Liver (tissue), 9 donors: ENCODE measurements around the gene ABHD2. TPM values are rescaled to one million over a fixed set of nuclear protein-coding genes. Genes with fewer than 3 reads are reported as not detected.

Experiments
- DNase-seq: peaks from one replicate; pipeline ENCODE4 v3.0.0-alpha.2; 2017; ENCODE audit warnings: low spot score
- H3K27ac ChIP-seq, 2 donors: one replicate each; pipeline ENCODE4 v1.7.0; 2013; ENCODE audit warnings: inconsistent platforms in 2 of 2, low read length in 2 of 2, control low read depth in 1 of 2, low read depth in 1 of 2, mild to moderate bottlenecking in 1 of 2
- H3K27me3 ChIP-seq, 4 donors: one replicate each; pipeline versions ENCODE4 v1.6.1 to v1.7.0; 2013; ENCODE audit warnings: low read length in 3 of 4, inconsistent platforms in 1 of 4, mild to moderate bottlenecking in 1 of 4, moderate library complexity in 1 of 4; ENCODE audit not compliant: control insufficient read depth in 4 of 4, insufficient read depth in 4 of 4
- H3K36me3 ChIP-seq, 4 donors: one replicate each; pipeline versions ENCODE4 v1.6.1 to v1.7.0; 2013; ENCODE audit warnings: low read length in 3 of 4, mild to moderate bottlenecking in 3 of 4, low read depth in 1 of 4, moderate library complexity in 1 of 4; ENCODE audit not compliant: control insufficient read depth in 4 of 4, insufficient read depth in 3 of 4
- H3K4me1 ChIP-seq, 4 donors: one replicate each; pipeline versions ENCODE4 v1.6.1 to v1.7.0; 2013; ENCODE audit warnings: low read length in 3 of 4, mild to moderate bottlenecking in 3 of 4, moderate library complexity in 1 of 4; ENCODE audit not compliant: control insufficient read depth in 4 of 4, insufficient read depth in 4 of 4
- H3K4me3 ChIP-seq, 3 donors: one replicate each; pipeline versions ENCODE4 v1.6.1 to v1.7.0; 2013; ENCODE audit warnings: low read length in 3 of 3, control low read depth in 1 of 3, low read depth in 1 of 3, mild to moderate bottlenecking in 1 of 3
- H3K9ac ChIP-seq, 2 donors: one replicate each; pipeline ENCODE4 v1.7.0; 2013; ENCODE audit warnings: low read length in 2 of 2, mild to moderate bottlenecking in 2 of 2, moderate library complexity in 2 of 2, control low read depth in 1 of 2, low read depth in 1 of 2
- H3K9me3 ChIP-seq, 4 donors: one replicate each; pipeline versions ENCODE4 v1.6.1 to v1.7.0; 2013; ENCODE audit warnings: low read length in 3 of 4; ENCODE audit not compliant: control insufficient read depth in 4 of 4
- EGR1 ChIP-seq, 2 donors: IDR thresholded peaks; 2 replicates each; pipeline ENCODE4 v1.6.1; 2016 to 2018; ENCODE audit warnings: antibody characterized with exemption in 2 of 2, low read depth in 2 of 2
- FOXA1 ChIP-seq: IDR thresholded peaks from 2 replicates; pipeline ENCODE4 v1.6.1; 2016; ENCODE audit warnings: antibody characterized with exemption
- FOXA2 ChIP-seq: IDR thresholded peaks from 2 replicates; pipeline ENCODE4 v1.6.1; 2016; ENCODE audit warnings: antibody characterized with exemption
- GABPA ChIP-seq, 2 donors: IDR thresholded peaks in 1 of 2; conservative IDR thresholded peaks in 1 of 2; 2 replicates each; pipeline ENCODE4 v1.6.1; 2016; ENCODE audit warnings: antibody characterized with exemption in 2 of 2, mild to moderate bottlenecking in 1 of 2, moderate library complexity in 1 of 2
- HNF4A ChIP-seq, 2 donors: conservative IDR thresholded peaks; 2 replicates each; pipeline ENCODE4 v1.6.1; 2016; ENCODE audit warnings: antibody characterized with exemption in 2 of 2, mild to moderate bottlenecking in 2 of 2
- HNF4G ChIP-seq: IDR thresholded peaks from 2 replicates; pipeline ENCODE4 v1.6.1; 2016; ENCODE audit warnings: antibody characterized with exemption
- JUND ChIP-seq, 2 donors: IDR thresholded peaks; 2 replicates each; pipeline ENCODE4 v1.6.1; 2016; ENCODE audit warnings: antibody characterized with exemption in 2 of 2
- NR2F2 ChIP-seq: IDR thresholded peaks from 2 replicates; pipeline ENCODE4 v1.6.1; 2016; ENCODE audit warnings: antibody characterized with exemption
- RAD21 ChIP-seq, 2 donors: IDR thresholded peaks; 2 replicates each; pipeline ENCODE4 v1.6.1; 2016; ENCODE audit warnings: antibody characterized with exemption in 2 of 2, mild to moderate bottlenecking in 2 of 2
- RXRA ChIP-seq, 2 donors: IDR thresholded peaks; 2 replicates each; pipeline ENCODE4 v1.6.1; 2017 to 2018; ENCODE audit warnings: antibody characterized with exemption in 2 of 2, mild to moderate bottlenecking in 1 of 2
- SP1 ChIP-seq: IDR thresholded peaks from 2 replicates; pipeline ENCODE4 v1.6.1; 2018; ENCODE audit warnings: antibody characterized with exemption, mild to moderate bottlenecking
- TAF1 ChIP-seq: conservative IDR thresholded peaks from 2 replicates; pipeline ENCODE4 v1.6.1; 2016; ENCODE audit warnings: antibody characterized with exemption, mild to moderate bottlenecking
- YY1 ChIP-seq: IDR thresholded peaks from 2 replicates; pipeline ENCODE4 v1.6.1; 2016; ENCODE audit warnings: antibody characterized with exemption, mild to moderate bottlenecking
- WGBS: extraction: QIAGEN DNeasy Blood & Tissue Kit; methylation state at CpG from one replicate; pipeline ENCODE4 v1.1.7; 2013; 5-methylcytosine and 5-hydroxymethylcytosine counted together
- polyA plus RNA-seq, 2 donors: library from polyadenylated mRNA; stranded (reverse) in 1 of 2; unstranded in 1 of 2; fragments of 200-250 nt in 1 of 2; fragments of >200 nt in 1 of 2; fragmentation: Nextera tagmentation in 1 of 2; extraction: Ambion mirVana in 1 of 2; gene quantifications; one replicate each; pipeline versions ENCODE4 v1.2.1 to v1.2.3, GENCODE V29; 2013 to 2015
- total RNA-seq, 2 donors: library from RNA; depleted of rRNA; stranded (reverse); fragments of >200 nt; gene quantifications; one replicate each; pipeline ENCODE4 v1.2.3, GENCODE V29; 2014
- TF ChIP-seq, protein P1 (sequence below): IDR thresholded peaks from 2 replicates; pipeline ENCODE4 v1.6.1; 2016; ENCODE audit warnings: antibody characterized with exemption
- TF ChIP-seq, protein P2 (sequence below): fragments of 150-350 bp; IDR thresholded peaks from 2 replicates; pipeline ENCODE4 v1.5.1; 2017; ENCODE audit warnings: improper control_type of control experiment, low read depth, low read length; ENCODE audit not compliant: missing input control
- TF ChIP-seq, protein P3 (sequence below): IDR thresholded peaks from 2 replicates; pipeline ENCODE4 v1.6.1; 2016; ENCODE audit warnings: antibody characterized with exemption
- TF ChIP-seq, protein P4 (sequence below): IDR thresholded peaks from 2 replicates; pipeline ENCODE4 v1.6.1; 2016; ENCODE audit warnings: antibody characterized with exemption
- TF ChIP-seq, protein P5 (sequence below): IDR thresholded peaks from 2 replicates; pipeline ENCODE4 v1.6.1; 2016; ENCODE audit warnings: antibody characterized with exemption, mild to moderate bottlenecking
- donor health status: healthy.
- donor health status: healthy.
- donor health status: healthy.
- donor health status: healthy.
- donor health status: healthy.

ABHD2 gene
- total and polyA plus RNA-seq, 4 donors: 34.6 to 663 (median 65.1) TPM

DNA sequence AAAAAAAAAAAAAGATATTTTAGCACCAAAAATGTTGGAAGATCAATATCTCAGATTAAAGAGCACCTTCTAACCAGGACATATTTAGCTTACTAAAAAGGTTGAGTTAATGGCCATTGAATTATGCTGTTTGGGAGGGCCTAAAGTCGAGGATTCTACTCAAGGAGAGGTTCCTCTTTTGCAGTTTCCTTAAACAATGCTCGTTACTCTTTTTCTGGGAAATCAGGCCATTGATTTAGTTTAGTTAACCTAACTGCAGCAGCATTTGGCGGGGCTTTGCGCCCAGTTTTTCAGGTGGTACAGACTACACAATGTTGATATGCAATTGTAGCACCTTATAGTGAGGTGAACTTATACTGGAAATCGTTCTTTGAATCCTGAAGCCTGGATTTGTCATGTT lies 6.8 kb downstream of the ABHD2 start:
- Histone ChIP-seq H3K9me3 (no peaks in the 10 kb centered on the region), H3K27ac (peak overlapping the region; percentile 91 to 95), H3K4me1 (peaks cover 10 to 73% (median 31%) of the 10 kb centered on the region in 4 donors), H3K4me3 (no peak overlapping the region), H3K27me3 (no peaks in the 10 kb centered on the region), H3K9ac (peak overlapping the region in 1 of 2 donors; percentile 68), H3K36me3 (peaks cover 0 to 5% (median 0%) of the 10 kb centered on the region in 4 donors)
- DNase-seq: no peak
- 76% methylated on average over 5 of the region's 5 CpGs for WGBS
- TF ChIP-seq EGR1 (IDR thresholded peaks at IDR 0.05; ENCODE audit: low read depth in 2 of 2) (no peak), HNF4A (conservative IDR thresholded peaks at IDR 0.05) (no peak), SP1 (no peak), FOXA1 (no peak), HNF4G (no peak), FOXA2 (no peak), RXRA (IDR thresholded peaks at IDR 0.05) (no peak), NR2F2 (no peak), GABPA (IDR thresholded peaks at IDR 0.05 in 1 of 2, conservative IDR thresholded peaks at IDR 0.05 in 1 of 2) (no peak), TAF1 (no peak), YY1 (no peak), RAD21 (IDR thresholded peaks at IDR 0.05) (no peak), JUND (IDR thresholded peaks at IDR 0.05) (no peak)
- TF ChIP-seq, protein P1, sequence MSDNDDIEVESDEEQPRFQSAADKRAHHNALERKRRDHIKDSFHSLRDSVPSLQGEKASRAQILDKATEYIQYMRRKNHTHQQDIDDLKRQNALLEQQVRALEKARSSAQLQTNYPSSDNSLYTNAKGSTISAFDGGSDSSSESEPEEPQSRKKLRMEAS: no peak
- TF ChIP-seq, protein P2, sequence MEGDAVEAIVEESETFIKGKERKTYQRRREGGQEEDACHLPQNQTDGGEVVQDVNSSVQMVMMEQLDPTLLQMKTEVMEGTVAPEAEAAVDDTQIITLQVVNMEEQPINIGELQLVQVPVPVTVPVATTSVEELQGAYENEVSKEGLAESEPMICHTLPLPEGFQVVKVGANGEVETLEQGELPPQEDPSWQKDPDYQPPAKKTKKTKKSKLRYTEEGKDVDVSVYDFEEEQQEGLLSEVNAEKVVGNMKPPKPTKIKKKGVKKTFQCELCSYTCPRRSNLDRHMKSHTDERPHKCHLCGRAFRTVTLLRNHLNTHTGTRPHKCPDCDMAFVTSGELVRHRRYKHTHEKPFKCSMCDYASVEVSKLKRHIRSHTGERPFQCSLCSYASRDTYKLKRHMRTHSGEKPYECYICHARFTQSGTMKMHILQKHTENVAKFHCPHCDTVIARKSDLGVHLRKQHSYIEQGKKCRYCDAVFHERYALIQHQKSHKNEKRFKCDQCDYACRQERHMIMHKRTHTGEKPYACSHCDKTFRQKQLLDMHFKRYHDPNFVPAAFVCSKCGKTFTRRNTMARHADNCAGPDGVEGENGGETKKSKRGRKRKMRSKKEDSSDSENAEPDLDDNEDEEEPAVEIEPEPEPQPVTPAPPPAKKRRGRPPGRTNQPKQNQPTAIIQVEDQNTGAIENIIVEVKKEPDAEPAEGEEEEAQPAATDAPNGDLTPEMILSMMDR: no peak
- TF ChIP-seq, protein P3, sequence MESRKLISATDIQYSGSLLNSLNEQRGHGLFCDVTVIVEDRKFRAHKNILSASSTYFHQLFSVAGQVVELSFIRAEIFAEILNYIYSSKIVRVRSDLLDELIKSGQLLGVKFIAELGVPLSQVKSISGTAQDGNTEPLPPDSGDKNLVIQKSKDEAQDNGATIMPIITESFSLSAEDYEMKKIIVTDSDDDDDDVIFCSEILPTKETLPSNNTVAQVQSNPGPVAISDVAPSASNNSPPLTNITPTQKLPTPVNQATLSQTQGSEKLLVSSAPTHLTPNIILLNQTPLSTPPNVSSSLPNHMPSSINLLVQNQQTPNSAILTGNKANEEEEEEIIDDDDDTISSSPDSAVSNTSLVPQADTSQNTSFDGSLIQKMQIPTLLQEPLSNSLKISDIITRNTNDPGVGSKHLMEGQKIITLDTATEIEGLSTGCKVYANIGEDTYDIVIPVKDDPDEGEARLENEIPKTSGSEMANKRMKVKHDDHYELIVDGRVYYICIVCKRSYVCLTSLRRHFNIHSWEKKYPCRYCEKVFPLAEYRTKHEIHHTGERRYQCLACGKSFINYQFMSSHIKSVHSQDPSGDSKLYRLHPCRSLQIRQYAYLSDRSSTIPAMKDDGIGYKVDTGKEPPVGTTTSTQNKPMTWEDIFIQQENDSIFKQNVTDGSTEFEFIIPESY: no peak
- TF ChIP-seq, protein P4, sequence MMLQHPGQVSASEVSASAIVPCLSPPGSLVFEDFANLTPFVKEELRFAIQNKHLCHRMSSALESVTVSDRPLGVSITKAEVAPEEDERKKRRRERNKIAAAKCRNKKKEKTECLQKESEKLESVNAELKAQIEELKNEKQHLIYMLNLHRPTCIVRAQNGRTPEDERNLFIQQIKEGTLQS: no peak
- TF ChIP-seq, protein P5, sequence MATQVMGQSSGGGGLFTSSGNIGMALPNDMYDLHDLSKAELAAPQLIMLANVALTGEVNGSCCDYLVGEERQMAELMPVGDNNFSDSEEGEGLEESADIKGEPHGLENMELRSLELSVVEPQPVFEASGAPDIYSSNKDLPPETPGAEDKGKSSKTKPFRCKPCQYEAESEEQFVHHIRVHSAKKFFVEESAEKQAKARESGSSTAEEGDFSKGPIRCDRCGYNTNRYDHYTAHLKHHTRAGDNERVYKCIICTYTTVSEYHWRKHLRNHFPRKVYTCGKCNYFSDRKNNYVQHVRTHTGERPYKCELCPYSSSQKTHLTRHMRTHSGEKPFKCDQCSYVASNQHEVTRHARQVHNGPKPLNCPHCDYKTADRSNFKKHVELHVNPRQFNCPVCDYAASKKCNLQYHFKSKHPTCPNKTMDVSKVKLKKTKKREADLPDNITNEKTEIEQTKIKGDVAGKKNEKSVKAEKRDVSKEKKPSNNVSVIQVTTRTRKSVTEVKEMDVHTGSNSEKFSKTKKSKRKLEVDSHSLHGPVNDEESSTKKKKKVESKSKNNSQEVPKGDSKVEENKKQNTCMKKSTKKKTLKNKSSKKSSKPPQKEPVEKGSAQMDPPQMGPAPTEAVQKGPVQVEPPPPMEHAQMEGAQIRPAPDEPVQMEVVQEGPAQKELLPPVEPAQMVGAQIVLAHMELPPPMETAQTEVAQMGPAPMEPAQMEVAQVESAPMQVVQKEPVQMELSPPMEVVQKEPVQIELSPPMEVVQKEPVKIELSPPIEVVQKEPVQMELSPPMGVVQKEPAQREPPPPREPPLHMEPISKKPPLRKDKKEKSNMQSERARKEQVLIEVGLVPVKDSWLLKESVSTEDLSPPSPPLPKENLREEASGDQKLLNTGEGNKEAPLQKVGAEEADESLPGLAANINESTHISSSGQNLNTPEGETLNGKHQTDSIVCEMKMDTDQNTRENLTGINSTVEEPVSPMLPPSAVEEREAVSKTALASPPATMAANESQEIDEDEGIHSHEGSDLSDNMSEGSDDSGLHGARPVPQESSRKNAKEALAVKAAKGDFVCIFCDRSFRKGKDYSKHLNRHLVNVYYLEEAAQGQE: no peak
